Esophagus squamous epithelium (tissue), 4 donors: ENCODE results near the gene ARHGAP27.
"Not testable (repeated sequence)": the region's sequence is repeated elsewhere in the genome, so short reads cannot be mapped to it uniquely, and the experiment has no call there.

Experiments used
- POLR2A ChIP-seq, 4 donors: fragments of 450-650 bp; IDR thresholded peaks; one replicate each; pipeline ENCODE4 v1.6.1; 2017; ENCODE audit warnings: antibody characterized with exemption in 4 of 4, mild to moderate bottlenecking in 4 of 4, moderate library complexity in 3 of 4
- TF ChIP-seq, protein P1 (sequence below), 6 experiments: fragments of 450-650 bp in 4 of 6; fragments of 200-600 bp in 2 of 6; sonication (generic) in 2 of 6; IDR thresholded peaks; one replicate each; pipeline ENCODE4 v1.5.1; 2016 to 2019; ENCODE audit warnings: antibody characterized with exemption in 6 of 6, mild to moderate bottlenecking in 4 of 6, moderate library complexity in 4 of 6

GRCh38 chr17:45475436-45475835, 42.8 kb upstream of the ARHGAP27 start:
- TF ChIP-seq, protein P1, sequence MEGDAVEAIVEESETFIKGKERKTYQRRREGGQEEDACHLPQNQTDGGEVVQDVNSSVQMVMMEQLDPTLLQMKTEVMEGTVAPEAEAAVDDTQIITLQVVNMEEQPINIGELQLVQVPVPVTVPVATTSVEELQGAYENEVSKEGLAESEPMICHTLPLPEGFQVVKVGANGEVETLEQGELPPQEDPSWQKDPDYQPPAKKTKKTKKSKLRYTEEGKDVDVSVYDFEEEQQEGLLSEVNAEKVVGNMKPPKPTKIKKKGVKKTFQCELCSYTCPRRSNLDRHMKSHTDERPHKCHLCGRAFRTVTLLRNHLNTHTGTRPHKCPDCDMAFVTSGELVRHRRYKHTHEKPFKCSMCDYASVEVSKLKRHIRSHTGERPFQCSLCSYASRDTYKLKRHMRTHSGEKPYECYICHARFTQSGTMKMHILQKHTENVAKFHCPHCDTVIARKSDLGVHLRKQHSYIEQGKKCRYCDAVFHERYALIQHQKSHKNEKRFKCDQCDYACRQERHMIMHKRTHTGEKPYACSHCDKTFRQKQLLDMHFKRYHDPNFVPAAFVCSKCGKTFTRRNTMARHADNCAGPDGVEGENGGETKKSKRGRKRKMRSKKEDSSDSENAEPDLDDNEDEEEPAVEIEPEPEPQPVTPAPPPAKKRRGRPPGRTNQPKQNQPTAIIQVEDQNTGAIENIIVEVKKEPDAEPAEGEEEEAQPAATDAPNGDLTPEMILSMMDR (IDR thresholded peaks at IDR 0.05) = not testable (repeated sequence)
- TF ChIP-seq POLR2A (IDR thresholded peaks at IDR 0.05) = not testable (repeated sequence)
